HG03280 (cell line): ENCODE data around the gene MYH2.
"Not testable (repeated sequence)": the region's sequence is repeated elsewhere in the genome, so short reads cannot be mapped to it uniquely, and the experiment has no call there.

Source experiments
- ATAC-seq: cut with Tn5 transposase; IDR thresholded peaks from one replicate; pipeline ENCODE4 v1.9.1; 2021; ENCODE audit warnings: mild to moderate bottlenecking, moderate library complexity; ENCODE audit not compliant: unreplicated experiment

MYH2 gene

GRCh38 chr17:10549096-10549842 is at the start of gene MYH2:
Gene MYH2, minus strand, starts transcription at chr17:10549658. Its CDS starts 1,738 bp downstream, at chr17:10547920.
- ATAC-seq = no peak

GRCh38 chr17:10598621-10599020 is 49.2 kb upstream of the MYH2 start:
- no peak for ATAC-seq

- no peak for ATAC-seq
Measured at GRCh38 chr17:10589553-10590145, 40.2 kb upstream of the MYH2 start.

GRCh38 chr17:10585529-10585928 is 36.1 kb upstream of the MYH2 start:
- ATAC-seq = no peak

- ATAC-seq = no peak
Measured at GRCh38 chr17:10583834-10584233, 34.4 kb upstream of the MYH2 start.

GRCh38 chr17:10579270-10579669 is 29.8 kb upstream of the MYH2 start:
- no peak for ATAC-seq

- no peak for ATAC-seq
Measured at GRCh38 chr17:10574324-10574723, 24.9 kb upstream of the MYH2 start.

- no peak for ATAC-seq
Measured at GRCh38 chr17:10563991-10564660, 14.7 kb upstream of the MYH2 start.

GRCh38 chr17:10558049-10558448 is 8.6 kb upstream of the MYH2 start:
- no peak for ATAC-seq

- ATAC-seq = no peak
Measured at GRCh38 chr17:10557422-10557821, 8.0 kb upstream of the MYH2 start.

- ATAC-seq = no peak
Measured at GRCh38 chr17:10556301-10557005, 7.0 kb upstream of the MYH2 start.

GRCh38 chr17:10550014-10550413 is 556 bp upstream of the MYH2 start:
- no peak for ATAC-seq

- no peak for ATAC-seq
Measured at GRCh38 chr17:10547351-10547750, 2.1 kb downstream of the MYH2 start.

GRCh38 chr17:10543486-10543885 is 6.0 kb downstream of the MYH2 start:
- not testable (repeated sequence) for ATAC-seq

- ATAC-seq = not testable (repeated sequence)
Measured at GRCh38 chr17:10541179-10541578, 8.3 kb downstream of the MYH2 start.

GRCh38 chr17:10532026-10532425 is 17.4 kb downstream of the MYH2 start:
- ATAC-seq = no peak

- no peak for ATAC-seq
Measured at GRCh38 chr17:10527419-10527818, 22.0 kb downstream of the MYH2 start.

- ATAC-seq = no peak
Measured at GRCh38 chr17:10526517-10526916, 22.9 kb downstream of the MYH2 start.

GRCh38 chr17:10523064-10523463 is 26.4 kb downstream of the MYH2 start:
- ATAC-seq = no peak

- ATAC-seq = no peak
Measured at GRCh38 chr17:10521949-10522348, 27.5 kb downstream of the MYH2 start.

- ATAC-seq = no peak
Measured at GRCh38 chr17:10518271-10519037, 31.0 kb downstream of the MYH2 start, which contains the start of gene MYH1. Gene MYH1, minus strand, starts transcription at chr17:10518542. Its CDS starts 1,900 bp downstream, at chr17:10516642.
